Peyer's patch (tissue), 4 donors: ENCODE measurements around the gene TLN1.

ENCODE experiments used
- POLR2A ChIP-seq, 2 donors: fragments of 450-650 bp; IDR thresholded peaks; one replicate each; pipeline ENCODE4 v1.5.1; 2017; ENCODE audit warnings: antibody characterized with exemption in 2 of 2, mild to moderate bottlenecking in 2 of 2, moderate library complexity in 2 of 2
- TF ChIP-seq, protein P1 (sequence below), 6 experiments: fragments of 450-650 bp in 4 of 6; fragments of 200-600 bp in 2 of 6; sonication (generic) in 1 of 6; IDR thresholded peaks; one replicate each; pipeline ENCODE4 v1.5.1; 2017 to 2019; ENCODE audit warnings: antibody characterized with exemption in 6 of 6, mild to moderate bottlenecking in 3 of 6, moderate library complexity in 1 of 6

DNA sequence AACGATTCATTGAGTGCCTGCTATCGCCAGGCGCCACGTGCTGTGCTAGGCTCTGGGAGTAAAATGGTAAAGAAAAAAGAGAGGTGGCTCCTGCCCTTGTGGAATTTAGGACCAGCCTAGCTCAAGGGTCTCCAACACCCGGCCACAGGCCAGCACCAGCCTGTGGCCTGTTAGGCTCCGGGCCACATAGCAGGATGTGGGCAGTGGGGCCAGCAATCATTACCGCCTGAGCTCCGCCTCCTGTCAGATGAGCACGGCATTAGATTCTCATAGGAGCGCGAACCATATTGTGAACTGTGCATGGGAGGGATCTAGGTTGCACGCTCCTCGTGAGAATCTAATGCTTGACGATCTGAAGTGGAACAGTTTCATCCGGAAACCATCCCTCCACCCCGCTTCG lies 75.6 kb downstream of the TLN1 start:
- TF ChIP-seq, protein P1, sequence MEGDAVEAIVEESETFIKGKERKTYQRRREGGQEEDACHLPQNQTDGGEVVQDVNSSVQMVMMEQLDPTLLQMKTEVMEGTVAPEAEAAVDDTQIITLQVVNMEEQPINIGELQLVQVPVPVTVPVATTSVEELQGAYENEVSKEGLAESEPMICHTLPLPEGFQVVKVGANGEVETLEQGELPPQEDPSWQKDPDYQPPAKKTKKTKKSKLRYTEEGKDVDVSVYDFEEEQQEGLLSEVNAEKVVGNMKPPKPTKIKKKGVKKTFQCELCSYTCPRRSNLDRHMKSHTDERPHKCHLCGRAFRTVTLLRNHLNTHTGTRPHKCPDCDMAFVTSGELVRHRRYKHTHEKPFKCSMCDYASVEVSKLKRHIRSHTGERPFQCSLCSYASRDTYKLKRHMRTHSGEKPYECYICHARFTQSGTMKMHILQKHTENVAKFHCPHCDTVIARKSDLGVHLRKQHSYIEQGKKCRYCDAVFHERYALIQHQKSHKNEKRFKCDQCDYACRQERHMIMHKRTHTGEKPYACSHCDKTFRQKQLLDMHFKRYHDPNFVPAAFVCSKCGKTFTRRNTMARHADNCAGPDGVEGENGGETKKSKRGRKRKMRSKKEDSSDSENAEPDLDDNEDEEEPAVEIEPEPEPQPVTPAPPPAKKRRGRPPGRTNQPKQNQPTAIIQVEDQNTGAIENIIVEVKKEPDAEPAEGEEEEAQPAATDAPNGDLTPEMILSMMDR (IDR thresholded peaks at IDR 0.05): no peak
- no peak for TF ChIP-seq POLR2A (IDR thresholded peaks at IDR 0.05)
